Central memory CD8-positive, alpha-beta T cell (primary cell): ENCODE data around the gene MYL12A.
"Not testable (repeated sequence)": the region's sequence is repeated elsewhere in the genome, so short reads cannot be mapped to it uniquely, and the experiment has no call there.

Experiments
- ATAC-seq: fragments of 150-1000 bp; cut with Tn5 transposase; replicated peaks from 2 replicates; pipeline ENCODE4 v1.10.0; 2022; ENCODE audit warnings: mild to moderate bottlenecking, moderate FRiP score, moderate number of reproducible peaks; ENCODE audit not compliant: poor library complexity, severe bottlenecking; ENCODE audit errors: extremely low read depth
- DNase-seq, 2 donors: peaks; one replicate each; pipeline ENCODE4 v3.0.0; 2021; ENCODE audit warnings: low spot score in 2 of 2
- H3K27ac Mint-ChIP-seq: one replicate; pipeline ENCODE4 v1.8.0; 2022; ENCODE audit warnings: low read depth, mild to moderate bottlenecking, moderate library complexity, mixed read lengths
- H3K27me3 Mint-ChIP-seq: one replicate; pipeline ENCODE4 v1.8.0; 2022; ENCODE audit warnings: mixed read lengths
- H3K36me3 Mint-ChIP-seq: one replicate; pipeline ENCODE4 v1.8.0; 2022; ENCODE audit warnings: mild to moderate bottlenecking, moderate library complexity, mixed read lengths; ENCODE audit not compliant: insufficient read depth
- H3K4me1 Mint-ChIP-seq: one replicate; pipeline ENCODE4 v1.8.0; 2022; ENCODE audit warnings: mixed read lengths
- H3K4me3 Mint-ChIP-seq: one replicate; pipeline ENCODE4 v1.8.0; 2022; ENCODE audit warnings: mild to moderate bottlenecking, moderate library complexity, mixed read lengths
- H3K9me3 Mint-ChIP-seq: one replicate; pipeline ENCODE4 v1.8.0; 2022; ENCODE audit warnings: mixed read lengths

MYL12A gene

DNA sequence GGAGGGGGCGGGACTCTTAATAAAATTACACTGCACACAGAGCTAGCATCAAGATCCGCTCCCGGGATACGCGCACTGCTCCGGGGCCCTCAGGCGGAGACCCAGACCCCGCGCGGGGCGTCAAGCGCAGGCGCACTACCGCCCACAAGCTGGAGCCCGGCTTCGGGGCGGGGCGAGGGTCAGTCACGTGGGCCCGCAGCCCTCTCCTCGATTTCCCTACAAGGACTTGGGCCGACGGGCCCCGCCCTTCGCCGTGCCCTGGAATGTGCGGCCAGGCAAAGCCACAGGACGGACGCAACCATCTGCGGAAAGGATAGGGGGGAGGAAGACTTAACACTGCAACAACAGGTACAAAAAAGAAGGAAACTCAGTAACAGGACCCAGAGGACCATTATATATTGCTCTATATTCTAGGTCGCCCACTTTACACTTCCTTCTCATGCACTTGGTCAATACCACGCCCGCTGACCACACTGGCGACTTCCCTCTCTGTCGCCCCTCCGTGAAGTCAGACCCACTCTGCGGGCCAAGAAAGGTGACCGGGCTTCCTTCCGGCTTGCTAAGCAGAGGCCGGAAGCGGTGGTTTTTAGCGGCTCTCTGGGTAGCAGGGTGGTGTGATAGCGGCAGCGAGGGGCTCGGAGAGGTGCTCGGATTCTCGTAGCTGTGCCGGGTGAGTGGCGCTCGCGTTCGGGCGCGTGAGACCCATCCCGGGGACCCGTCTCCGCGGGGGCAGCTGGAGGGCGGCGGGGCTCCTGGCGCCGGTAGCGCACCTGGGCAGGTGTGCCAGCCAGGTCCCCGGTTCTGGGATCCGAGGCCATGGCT lies at the start of gene MYL12A:
Gene MYL12A (plus strand): TSS at position 562 of the 822 bp plus-strand sequence. CDS start 5,447 bp downstream, outside the sequence.
- DNase-seq: peak; percentile 77 to 80
- H3K4me3 Mint-ChIP-seq: peak within 1 kb of the TSS; percentile 87
- ATAC-seq: peak; percentile 77
- peak within 1 kb of the TSS; percentile 67 for H3K27ac Mint-ChIP-seq
- no peaks in the 10 kb centered on the region for H3K9me3 Mint-ChIP-seq
- peaks cover 51% of the 10 kb centered on the region for H3K4me1 Mint-ChIP-seq
- H3K36me3 Mint-ChIP-seq: peaks cover 37% of the 10 kb centered on the region
- no peaks in the 10 kb centered on the region for H3K27me3 Mint-ChIP-seq

DNA sequence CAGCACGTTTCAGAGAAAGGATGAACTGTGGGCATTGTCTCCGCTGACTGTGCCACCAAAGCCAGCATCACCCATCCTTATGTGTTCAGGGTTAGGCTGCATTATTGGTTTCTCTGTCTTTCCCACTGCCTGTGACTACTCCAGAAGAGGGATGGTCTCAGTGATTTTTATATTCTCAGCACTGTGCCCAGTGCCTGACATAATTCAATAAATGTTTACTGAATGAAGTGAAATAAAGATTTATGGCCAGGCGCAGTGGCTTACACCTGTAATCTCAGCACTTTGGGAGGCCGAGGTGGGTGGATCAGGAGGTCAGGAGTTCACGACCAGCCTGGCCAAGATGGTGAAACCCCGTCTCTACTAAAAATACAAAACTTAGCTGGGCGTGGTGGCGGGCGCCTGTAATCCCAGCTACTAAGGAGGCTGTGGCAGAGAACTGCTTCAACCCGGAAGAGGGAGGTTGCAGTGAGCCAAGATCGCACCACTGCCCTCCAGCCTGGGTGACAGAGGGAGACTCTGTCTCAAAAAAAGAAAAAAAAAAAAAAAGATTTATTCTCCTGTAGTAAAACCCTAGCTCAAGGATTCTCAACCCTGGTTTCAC lies 49.2 kb upstream of the MYL12A start:
- not testable (repeated sequence) for DNase-seq, ATAC-seq, H3K36me3 Mint-ChIP-seq, H3K27ac Mint-ChIP-seq, H3K4me3 Mint-ChIP-seq, H3K4me1 Mint-ChIP-seq
- peaks cover 12% of the 10 kb centered on the region for H3K9me3 Mint-ChIP-seq
- H3K27me3 Mint-ChIP-seq: peaks cover 20% of the 10 kb centered on the region

DNA sequence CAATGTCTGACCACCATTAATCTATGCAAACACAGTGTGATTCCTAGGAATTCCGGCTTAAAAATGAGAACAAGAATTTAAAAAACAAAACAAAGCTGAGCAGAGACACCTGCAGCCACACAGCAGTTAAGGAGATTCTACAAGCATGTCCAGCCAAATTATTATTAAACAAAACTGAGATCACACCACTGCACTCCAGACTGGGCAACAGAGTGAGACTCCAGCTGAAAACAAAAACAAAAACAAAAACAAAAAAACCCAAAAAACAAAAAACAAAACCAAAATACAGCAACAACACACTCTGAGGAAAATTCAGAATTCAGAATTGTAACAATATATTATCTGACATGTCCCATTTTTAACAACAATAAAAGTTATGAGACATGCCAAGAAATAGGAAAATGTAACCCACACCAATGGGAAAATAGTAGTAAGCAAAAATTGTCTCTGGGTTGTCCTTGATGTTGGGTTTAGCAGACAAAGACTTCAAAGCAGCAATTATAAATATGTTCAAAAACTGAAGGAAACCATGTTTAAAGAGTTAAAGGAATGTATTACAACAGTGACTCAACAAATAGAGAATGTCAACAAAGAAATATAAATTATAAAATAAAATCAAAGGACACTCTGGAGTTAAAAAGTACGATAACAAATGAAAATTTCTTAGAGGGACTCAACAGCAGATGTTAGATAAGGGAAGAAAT lies 47.5 kb upstream of the MYL12A start:
- no peaks in the 10 kb centered on the region for H3K36me3 Mint-ChIP-seq

DNA sequence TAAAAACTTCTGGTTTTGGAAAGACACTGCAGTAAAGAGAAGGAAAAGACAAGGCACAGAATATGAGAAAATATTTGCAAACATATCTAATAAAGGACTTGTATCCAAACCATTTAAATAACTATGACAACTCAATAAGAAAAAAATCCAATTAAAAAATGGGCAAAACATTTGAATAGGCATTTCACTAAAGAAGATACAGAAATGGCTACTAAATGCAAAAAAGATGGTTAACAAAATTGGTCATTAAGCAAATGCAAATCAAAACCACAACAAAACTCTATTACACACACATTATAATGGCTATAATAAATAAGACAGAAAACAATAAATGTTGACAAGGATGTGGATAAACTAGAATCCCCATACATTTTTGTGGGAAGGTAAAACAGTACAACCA lies 42.4 kb upstream of the MYL12A start:
- H3K27me3 Mint-ChIP-seq: no peaks in the 10 kb centered on the region
- no peak for ATAC-seq
- H3K36me3 Mint-ChIP-seq: peaks cover 3% of the 10 kb centered on the region
- peaks cover 21% of the 10 kb centered on the region for H3K9me3 Mint-ChIP-seq
- H3K4me3 Mint-ChIP-seq: no peak overlapping the region
- H3K4me1 Mint-ChIP-seq: peaks cover 6% of the 10 kb centered on the region
- no peak overlapping the region for H3K27ac Mint-ChIP-seq
- no peak for DNase-seq

More for the DNA sequence above, 47.5 kb upstream of the MYL12A start:
- no peak overlapping the region for H3K27ac Mint-ChIP-seq
- H3K4me1 Mint-ChIP-seq: no peaks in the 10 kb centered on the region
- no peak overlapping the region for H3K4me3 Mint-ChIP-seq
- peaks cover 19% of the 10 kb centered on the region for H3K9me3 Mint-ChIP-seq
- DNase-seq: no peak
- ATAC-seq: no peak
- peaks cover 8% of the 10 kb centered on the region for H3K27me3 Mint-ChIP-seq

DNA sequence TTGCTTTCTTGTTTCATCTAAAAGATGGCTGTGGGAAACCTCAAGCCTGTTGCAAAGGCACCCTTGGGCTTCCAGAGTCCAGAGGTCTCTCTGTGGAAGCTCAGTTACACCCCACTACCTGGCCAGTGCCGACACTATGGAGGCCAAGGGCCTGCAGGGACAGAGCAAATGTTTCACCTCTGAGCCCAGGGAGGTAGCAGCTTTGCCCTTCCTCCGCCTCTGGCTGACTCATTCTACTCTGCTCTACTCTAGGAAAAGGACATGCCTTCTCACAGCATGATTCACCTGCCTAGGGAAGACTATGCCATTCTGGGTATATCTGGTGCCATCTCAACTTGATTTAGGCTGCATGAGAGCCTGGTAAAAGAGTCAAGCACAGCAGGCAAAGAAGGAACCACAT lies 40.0 kb upstream of the MYL12A start:
- H3K4me1 Mint-ChIP-seq: peaks cover 6% of the 10 kb centered on the region
- peaks cover 17% of the 10 kb centered on the region for H3K9me3 Mint-ChIP-seq
- no peaks in the 10 kb centered on the region for H3K27me3 Mint-ChIP-seq
- no peak for DNase-seq
- no peak overlapping the region for H3K4me3 Mint-ChIP-seq
- peaks cover 3% of the 10 kb centered on the region for H3K36me3 Mint-ChIP-seq
- no peak for ATAC-seq
- no peak overlapping the region for H3K27ac Mint-ChIP-seq

DNA sequence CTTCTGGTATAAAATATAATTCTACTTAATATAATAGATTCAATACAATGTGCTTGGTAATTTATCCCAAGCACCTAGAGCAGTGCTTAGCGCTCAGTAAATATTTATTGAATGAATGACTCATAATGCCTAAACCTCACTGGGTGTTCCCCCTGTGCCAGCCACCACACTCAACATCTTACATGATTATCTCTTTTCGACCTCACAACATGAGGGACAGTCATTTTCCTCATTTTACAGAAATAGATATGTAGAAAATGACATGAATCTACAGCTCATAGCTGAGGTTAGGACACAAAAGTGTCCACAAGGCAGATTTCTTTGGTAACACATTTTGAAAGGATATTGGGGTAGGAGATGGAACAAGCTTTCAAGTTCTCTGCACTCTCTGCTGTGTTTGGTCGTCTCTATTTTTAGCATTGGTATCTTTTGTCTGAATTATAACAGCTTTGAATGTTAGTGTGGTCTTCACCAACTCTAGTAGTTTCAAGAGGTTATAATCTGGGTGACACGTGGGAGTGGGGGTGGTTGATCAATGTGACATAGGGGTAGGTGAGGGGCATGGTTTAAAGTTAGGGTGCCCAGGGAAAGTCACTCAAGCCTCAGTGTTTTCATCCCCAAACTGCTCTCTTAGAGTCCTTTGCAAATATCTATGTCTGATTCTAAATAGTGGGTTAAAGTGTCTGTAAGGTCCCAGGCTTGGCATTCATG lies 37.6 kb upstream of the MYL12A start:
- H3K9me3 Mint-ChIP-seq: peaks cover 3% of the 10 kb centered on the region
- peaks cover 6% of the 10 kb centered on the region for H3K4me1 Mint-ChIP-seq
- no peak overlapping the region for H3K27ac Mint-ChIP-seq
- ATAC-seq: peak; percentile 36
- no peaks in the 10 kb centered on the region for H3K27me3 Mint-ChIP-seq
- DNase-seq: no peak
- no peak overlapping the region for H3K4me3 Mint-ChIP-seq
- H3K36me3 Mint-ChIP-seq: peaks cover 3% of the 10 kb centered on the region

DNA sequence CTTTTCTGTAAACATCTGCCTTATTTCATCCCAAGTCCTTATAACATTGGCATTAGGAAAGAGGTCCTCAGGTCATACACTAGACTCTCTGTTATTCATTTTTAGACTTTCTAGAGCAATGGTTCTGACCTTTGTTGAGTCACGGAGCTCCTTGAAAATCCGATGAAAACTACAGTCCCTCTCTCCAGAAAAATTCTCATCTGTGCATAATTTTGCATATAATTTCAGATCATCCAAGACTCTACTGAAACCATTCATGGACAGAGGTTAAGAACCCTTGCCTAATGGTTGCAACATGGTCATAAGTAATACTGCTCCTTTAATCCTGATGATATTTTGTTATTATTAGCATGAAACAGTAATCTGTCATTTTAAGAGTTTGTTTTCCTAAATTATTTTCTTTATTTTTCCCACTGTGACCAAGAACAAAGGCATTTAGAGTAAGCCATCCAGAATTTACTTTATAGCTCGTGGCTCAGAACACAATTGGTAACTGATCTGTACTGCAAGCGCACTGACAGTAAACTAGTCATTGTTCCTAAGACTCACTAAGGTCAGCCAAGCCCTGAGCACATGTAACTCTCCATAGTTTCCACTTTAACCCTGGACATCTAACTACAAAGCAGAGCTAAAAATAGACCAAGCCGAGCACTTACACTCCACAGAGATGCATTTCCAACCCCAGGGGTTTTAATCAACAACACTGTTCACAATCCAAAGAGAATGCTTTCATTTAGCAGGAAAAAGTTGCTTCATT lies 36.2 kb upstream of the MYL12A start:
- no peak for ATAC-seq
- peaks cover 6% of the 10 kb centered on the region for H3K4me1 Mint-ChIP-seq
- no peak overlapping the region for H3K27ac Mint-ChIP-seq

DNA sequence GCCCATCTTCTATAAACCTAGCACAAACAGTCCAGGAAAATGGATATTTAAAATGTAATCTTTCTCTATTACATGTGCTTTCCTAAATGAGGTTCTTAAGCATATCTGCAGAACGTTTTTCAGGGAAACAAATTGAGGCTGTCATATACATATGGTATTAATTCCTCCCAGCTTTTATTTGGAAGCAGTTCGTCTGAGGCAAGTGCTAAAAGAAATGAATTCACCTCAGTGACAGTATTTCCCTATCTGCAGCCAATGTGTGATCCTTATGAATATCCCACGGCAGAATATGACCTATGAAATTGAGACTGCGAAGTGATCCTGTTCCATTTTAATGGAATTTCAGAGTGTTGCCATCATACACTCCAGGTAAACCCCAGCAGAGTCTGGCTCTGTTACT lies 34.9 kb upstream of the MYL12A start:
- Mint-ChIP-seq H3K9me3 (no peaks in the 10 kb centered on the region), H3K36me3 (peaks cover 3% of the 10 kb centered on the region), H3K27ac (no peak overlapping the region), H3K4me3 (no peak overlapping the region), H3K27me3 (no peaks in the 10 kb centered on the region), H3K4me1 (peaks cover 6% of the 10 kb centered on the region)
- DNase-seq (no peak), ATAC-seq (no peak)

More for the DNA sequence above, 36.2 kb upstream of the MYL12A start:
- Mint-ChIP-seq H3K9me3 (no peaks in the 10 kb centered on the region), H3K4me3 (no peak overlapping the region), H3K27me3 (no peaks in the 10 kb centered on the region), H3K36me3 (peaks cover 3% of the 10 kb centered on the region)
- DNase-seq: no peak

DNA sequence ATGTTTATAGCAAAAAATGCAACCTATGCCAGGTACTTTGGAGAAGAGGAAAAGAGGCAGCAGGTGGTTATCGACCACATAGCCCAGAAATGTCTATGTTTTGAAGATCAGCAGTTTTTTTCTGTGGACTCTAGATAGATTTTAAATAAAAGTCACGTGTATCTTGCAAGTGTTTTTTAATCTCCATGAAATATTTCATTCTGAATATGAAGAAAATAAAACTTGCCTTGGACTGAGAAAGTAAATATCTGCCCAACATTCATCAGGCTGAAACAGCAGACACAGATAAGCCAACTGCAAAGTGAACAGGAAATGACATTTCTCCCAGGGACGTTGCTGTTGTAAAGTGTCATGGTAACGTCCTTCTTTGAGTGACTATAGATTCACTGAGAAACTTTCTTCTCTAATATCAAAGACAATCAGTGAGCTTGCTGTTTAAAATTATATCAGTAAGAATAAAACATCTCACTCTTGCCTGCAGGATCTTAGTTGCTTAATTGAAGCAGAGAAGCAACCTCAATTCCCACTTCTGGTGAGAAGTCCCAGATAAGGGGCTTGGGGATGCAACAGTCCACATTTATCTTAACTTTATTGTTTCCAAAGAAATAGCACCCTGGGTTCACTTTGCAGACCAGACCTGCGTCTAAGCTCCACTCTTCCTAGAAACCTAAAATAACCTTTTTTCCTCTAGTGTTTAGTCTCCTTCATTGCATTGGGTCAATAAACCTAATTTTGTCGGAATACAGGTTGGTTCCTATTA lies 34.1 kb upstream of the MYL12A start:
- no peak overlapping the region for H3K27ac Mint-ChIP-seq
- H3K27me3 Mint-ChIP-seq: no peaks in the 10 kb centered on the region
- DNase-seq (no peak), ATAC-seq (peak; percentile 68)
- peaks cover 6% of the 10 kb centered on the region for H3K4me1 Mint-ChIP-seq
- no peak overlapping the region for H3K4me3 Mint-ChIP-seq
- H3K36me3 Mint-ChIP-seq: peaks cover 3% of the 10 kb centered on the region
- H3K9me3 Mint-ChIP-seq: no peaks in the 10 kb centered on the region

DNA sequence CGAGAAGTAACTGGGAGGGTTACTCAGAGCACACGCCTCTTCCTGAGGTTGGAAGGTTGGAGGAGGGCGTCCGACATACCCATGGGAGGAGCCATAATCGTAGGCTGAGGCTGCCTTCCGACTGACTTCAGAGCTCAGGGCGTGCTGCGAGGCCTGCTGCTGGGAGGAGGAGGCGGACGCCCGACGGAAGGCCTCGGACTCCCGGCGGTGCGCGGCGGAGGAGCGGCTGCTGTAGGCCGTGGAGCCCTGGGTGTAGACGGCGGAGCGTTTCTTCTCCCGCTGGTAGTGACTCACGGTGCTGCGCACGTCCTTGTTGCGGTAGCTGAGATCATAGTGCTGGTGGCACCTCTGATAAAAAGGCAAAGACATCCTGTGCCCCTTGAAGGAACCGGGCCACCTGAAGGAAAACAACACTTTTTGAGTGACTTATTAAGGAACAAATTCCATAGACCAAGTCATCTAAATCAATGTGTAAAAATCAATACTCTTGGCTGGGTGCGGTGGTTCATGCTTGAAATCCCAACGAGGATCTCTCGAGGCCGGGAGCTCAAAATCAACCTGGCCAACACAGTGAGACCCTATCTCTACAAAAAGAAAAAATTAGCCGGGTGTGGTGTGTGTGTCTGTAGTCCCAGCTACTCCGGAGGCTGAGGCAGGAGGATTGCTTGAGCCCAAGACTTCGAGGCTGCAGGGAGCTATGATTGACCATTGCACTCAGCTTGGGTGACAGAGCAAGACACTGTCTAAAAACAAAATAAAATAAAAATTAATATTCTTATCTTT lies 32.6 kb upstream of the MYL12A start:
- no peak overlapping the region for H3K27ac Mint-ChIP-seq

DNA sequence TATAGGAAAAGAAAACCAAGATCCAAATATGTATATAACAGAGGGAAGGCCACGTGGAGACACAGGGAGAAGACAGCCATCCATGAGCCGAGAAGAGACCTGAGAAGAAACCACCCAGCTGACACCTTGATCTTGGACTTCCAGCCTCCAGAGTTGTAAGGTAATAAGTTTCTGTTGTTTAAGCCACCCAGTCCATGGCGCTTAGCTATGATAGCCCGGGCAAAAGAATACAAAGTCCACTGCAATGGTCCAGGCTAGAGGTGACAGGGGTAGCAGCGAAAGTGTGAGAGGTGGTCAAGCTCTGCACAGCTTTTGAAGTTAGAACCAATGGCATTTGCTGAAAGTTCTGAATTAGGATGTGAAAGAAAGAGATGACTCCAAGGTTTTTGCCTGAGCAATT lies 30.6 kb upstream of the MYL12A start:
- no peak for ATAC-seq
- H3K4me3 Mint-ChIP-seq: no peak overlapping the region
- H3K27ac Mint-ChIP-seq: no peak overlapping the region

More for the DNA sequence above, 32.6 kb upstream of the MYL12A start:
- H3K27me3 Mint-ChIP-seq: no peaks in the 10 kb centered on the region
- no peaks in the 10 kb centered on the region for H3K4me1 Mint-ChIP-seq
- no peaks in the 10 kb centered on the region for H3K9me3 Mint-ChIP-seq
- DNase-seq: no peak
- H3K4me3 Mint-ChIP-seq: no peak overlapping the region
- no peak for ATAC-seq
- H3K36me3 Mint-ChIP-seq: peaks cover 1% of the 10 kb centered on the region

More for the DNA sequence above, 30.6 kb upstream of the MYL12A start:
- no peaks in the 10 kb centered on the region for H3K4me1 Mint-ChIP-seq
- no peaks in the 10 kb centered on the region for H3K9me3 Mint-ChIP-seq
- no peaks in the 10 kb centered on the region for H3K27me3 Mint-ChIP-seq
- no peak for DNase-seq
- H3K36me3 Mint-ChIP-seq: no peaks in the 10 kb centered on the region
